HepG2 (cell line): ENCODE data around the gene DPH1. TPM values are rescaled to one million over a fixed set of nuclear protein-coding genes. Genes with fewer than 3 reads are reported as not detected.
A peak's percentile ranks its signal among the peaks of the same experiment; 100 is the strongest.

Experiments
- ATAC-seq: fragments of 200-7000 bp; cut with Tn5 transposase; 3 replicates; pipeline ENCODE4 v1.9.1; 2020; ENCODE audit warnings: mild to moderate bottlenecking, moderate library complexity
- BruUV-seq: library from RNA; stranded (reverse); fragments of 400-500 nt; replicated peaks from 2 replicates; lab custom pipeline; 2021; lab: Mats Ljungman, UMichigan
- CTCF ChIA-PET: fragments of 300-600 bp; formaldehyde crosslinking; extraction: SDS; loops from one replicate; lab custom pipeline; 2021; ENCODE audit warnings: low total read pairs, inconsistent platforms, low intra/inter-chr PET ratio; lab: Yijun Ruan, JAX
- POLR2A ChIA-PET: fragments of 350-600 bp; sonication (Branson Sonifier 250); formaldehyde crosslinking; loops from one replicate; lab custom pipeline; 2020; ENCODE audit warnings: antibody characterized with exemption, inconsistent platforms; lab: Yijun Ruan, JAX
- DNase-seq: peaks from one replicate; pipeline ENCODE4 v3.0.0-alpha.2; 2015; ENCODE audit warnings: low spot score
- FAIRE-seq: peaks from 3 replicates; lab custom pipeline; 2011; peaks lifted over from hg19 to GRCh38; lab: Jason Lieb, UNC
- H2AFZ ChIP-seq: one replicate; pipeline ENCODE4 v1.6.1; 2011; ENCODE audit warnings: low read length, inconsistent platforms
- H3K27ac ChIP-seq: fragments of 300-600 bp; 3 replicates; pipeline ENCODE4 v1.8.0; 2011; ENCODE audit warnings: mixed run types, mild to moderate bottlenecking, mixed read lengths, low read length, inconsistent platforms; ENCODE audit not compliant: insufficient read depth; ENCODE audit errors: extremely low read length
- H3K27me3 ChIP-seq, 2 experiments: fragments of 200-600 bp in 1 of 2; 2 replicates in 1 of 2; 3 replicates in 1 of 2; pipeline versions ENCODE4 v1.6.0 to v1.8.0; 2011; ENCODE audit warnings: low read length in 2 of 2, mild to moderate bottlenecking in 2 of 2, moderate library complexity in 2 of 2, inconsistent platforms in 1 of 2; ENCODE audit not compliant: insufficient read depth in 2 of 2, control insufficient read depth in 1 of 2
- H3K36me3 ChIP-seq, 2 experiments: fragments of 200-600 bp in 1 of 2; replicated peaks in 1 of 2; 2 replicates in 1 of 2; 3 replicates in 1 of 2; pipeline versions ENCODE4 v1.5.1 to v1.8.0; 2011; ENCODE audit warnings: low read length in 2 of 2, inconsistent platforms in 1 of 2; ENCODE audit not compliant: insufficient read depth in 2 of 2, control insufficient read depth in 1 of 2
- H3K4me1 ChIP-seq: 2 replicates; pipeline ENCODE4 v1.5.1; 2012; ENCODE audit warnings: low read length, inconsistent platforms; ENCODE audit not compliant: insufficient read depth
- H3K4me2 ChIP-seq: 2 replicates; pipeline ENCODE4 v1.6.0; 2011; ENCODE audit warnings: low read depth, low read length, inconsistent platforms
- H3K4me3 ChIP-seq, 3 experiments: fragments of 200-600 bp in 1 of 3; sonication (generic), shearing (Covaris generic) in 1 of 3; replicated peaks in 1 of 3; 2 replicates each; pipeline ENCODE4 v1.5.1; 2011 to 2016; ENCODE audit warnings: low read length in 3 of 3, inconsistent platforms in 2 of 3, low read depth in 2 of 3, mild to moderate bottlenecking in 2 of 3, control low read depth in 1 of 3, mixed read lengths in 1 of 3; ENCODE audit not compliant: insufficient read depth in 1 of 3
- H3K79me2 ChIP-seq: one replicate; pipeline ENCODE4 v1.6.1; 2011; ENCODE audit warnings: low read length, inconsistent platforms; ENCODE audit not compliant: insufficient read depth
- H3K9ac ChIP-seq: 2 replicates; pipeline ENCODE4 v1.6.0; 2011; ENCODE audit warnings: mild to moderate bottlenecking, low read depth, low read length, inconsistent platforms; ENCODE audit not compliant: insufficient read depth
- H3K9me3 ChIP-seq: 2 replicates; pipeline ENCODE4 v1.5.1; 2012; ENCODE audit warnings: mild to moderate bottlenecking, low read length
- H4K20me1 ChIP-seq: 2 replicates; pipeline ENCODE4 v1.6.0; 2011; ENCODE audit warnings: inconsistent platforms, mild to moderate bottlenecking, low read length, moderate library complexity; ENCODE audit not compliant: insufficient read depth
- HNRNPLL ChIP-seq: fragments of 200-400 bp; formaldehyde crosslinking; IDR thresholded peaks from 2 replicates; pipeline ENCODE4 v1.6.1; 2017; ENCODE audit warnings: mild to moderate bottlenecking, low read depth, low read length; ENCODE audit not compliant: poor library complexity, severe bottlenecking
- HOXD1 ChIP-seq: sonication (generic); formaldehyde crosslinking; IDR thresholded peaks from 2 replicates; pipeline ENCODE4 v1.5.0; 2020; ENCODE audit warnings: missing genetic modification reagents
- KDM1A ChIP-seq: IDR thresholded peaks from 2 replicates; pipeline ENCODE4 v1.6.1; 2016; ENCODE audit warnings: missing compliant biosample characterization
- MXD3 ChIP-seq: IDR thresholded peaks from 2 replicates; pipeline ENCODE4 v1.6.1; 2016; ENCODE audit warnings: mild to moderate bottlenecking, missing biosample characterization, missing genetic modification reagents
- PAF1 ChIP-seq: IDR thresholded peaks from 2 replicates; pipeline ENCODE4 v1.6.1; 2016; ENCODE audit warnings: missing genetic modification reagents, missing compliant biosample characterization
- PAWR ChIP-seq: sonication (generic); formaldehyde crosslinking; IDR thresholded peaks from 2 replicates; pipeline ENCODE4 v1.4.0; 2020; ENCODE audit warnings: missing genetic modification reagents, mild to moderate bottlenecking, borderline replicate concordance
- PPARG ChIP-seq: conservative IDR thresholded peaks from 2 replicates; pipeline ENCODE4 v1.6.1; 2016; ENCODE audit warnings: missing biosample characterization, missing genetic modification reagents
- TBX3 ChIP-seq: fragments of 450-650 bp; IDR thresholded peaks from 2 replicates; pipeline ENCODE4 v1.6.1; 2017; ENCODE audit warnings: antibody characterized with exemption, mild to moderate bottlenecking, inconsistent platforms, borderline replicate concordance
- ZBTB34 ChIP-seq: sonication (generic); formaldehyde crosslinking; IDR thresholded peaks from 2 replicates; pipeline ENCODE4 v1.8.0; 2022; ENCODE audit warnings: mild to moderate bottlenecking, missing genetic modification reagents
- ZNF280D ChIP-seq: sonication (generic); formaldehyde crosslinking; IDR thresholded peaks from 2 replicates; pipeline ENCODE4 v1.5.1; 2020; ENCODE audit warnings: mild to moderate bottlenecking, missing genetic modification reagents
- WGBS: methylation state at CpG from one replicate; pipeline ENCODE4 v1.1.6; 2017; ENCODE audit warnings: low lambda C conversion rate; 5-methylcytosine and 5-hydroxymethylcytosine counted together
- in situ Hi-C: cut with HindIII; loops from 2 replicates; pipeline ENCODE4 v1.10.0; 2017; ENCODE audit warnings: low pct_unique_long_range_greater_than_20kb; ENCODE audit not compliant: extremely low pct_ligation_motif_present
- intact Hi-C: fragments of 100-400 bp; cut with micrococcal nuclease; formaldehyde crosslinking; loops from one replicate; pipeline ENCODE4 v1.10.0; 2022; ENCODE audit not compliant: unreplicated experiment
- polyA plus RNA-seq, 8 experiments: library from polyadenylated mRNA; depleted of rRNA in 3 of 8; stranded (reverse) in 7 of 8; unstranded in 1 of 8; fragments of >200 nt; fragmentation: Illumina TruSeq in 4 of 8; extraction: Trizol in 4 of 8; gene quantifications; 2 replicates each; pipeline versions ENCODE4 v1.2.1 to v1.2.3, GENCODE V29; 2011 to 2016; ENCODE audit warnings: low read depth in 4 of 8, missing spikeins in 1 of 8, mixed read lengths in 1 of 8; ENCODE audit not compliant: insufficient read depth in 1 of 8
- total RNA-seq, 5 experiments: library from RNA; depleted of rRNA; stranded (reverse); fragments of >200 nt; fragmentation: Illumina TruSeq; extraction: Trizol; gene quantifications; 2 replicates each; pipeline ENCODE4 v1.2.3, GENCODE V29; 2016; ENCODE audit warnings: low read depth in 1 of 5

The DPH1 gene
- total and polyA plus RNA-seq, 2 of the 13 experiments (the other 11 are each of a cell fraction or from before 2014, with no cell fraction given), result 25.3 to 42.8 TPM

DNA sequence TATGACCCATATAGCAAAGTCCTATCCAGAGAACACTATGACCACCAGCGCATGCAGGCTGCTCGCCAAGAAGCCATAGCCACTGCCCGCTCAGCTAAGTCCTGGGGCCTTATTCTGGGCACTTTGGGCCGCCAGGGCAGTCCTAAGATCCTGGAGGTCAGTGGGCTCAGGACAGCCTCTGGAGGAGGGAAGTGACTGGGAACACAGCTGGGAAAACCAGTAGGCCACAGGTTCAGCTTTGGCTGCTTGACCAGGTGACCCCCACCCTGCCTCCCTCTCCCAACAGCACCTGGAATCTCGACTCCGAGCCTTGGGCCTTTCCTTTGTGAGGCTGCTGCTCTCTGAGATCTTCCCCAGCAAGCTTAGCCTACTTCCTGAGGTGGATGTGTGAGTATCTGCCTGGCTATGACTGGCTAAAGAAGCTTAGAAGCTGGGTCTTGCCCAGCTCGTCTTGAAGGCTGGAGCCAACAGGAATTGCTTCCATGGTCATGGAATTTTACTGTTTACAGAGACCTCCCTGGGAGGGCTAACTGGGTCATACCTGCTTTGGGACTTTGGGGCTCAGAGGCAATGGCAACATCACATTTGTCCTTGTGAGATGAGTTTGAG is 10.4 kb downstream of the DPH1 start:
- in situ Hi-C loops, result loop anchor here (25.0 kb wide), 1 partner anchor 328 kb away; the partner anchor contains the start of genes TLCD2 and WDR81
- Histone ChIP-seq H4K20me1 (no peaks in the 10 kb centered on the region), H3K79me2 (no peaks in the 10 kb centered on the region), H2AFZ (no peak overlapping the region), H3K4me3 (no peak overlapping the region), H3K36me3 (peaks cover 15 to 31% of the 10 kb centered on the region in 2 experiments; a peak in 3 of 5 replicates), H3K9ac (no peak overlapping the region), H3K4me1 (peaks cover 8% of the 10 kb centered on the region), H3K27ac (no peak overlapping the region), H3K27me3 (no peaks in the 10 kb centered on the region), H3K9me3 (no peaks in the 10 kb centered on the region), H3K4me2 (no peak overlapping the region)
- no peak for DNase-seq
- no peak for TF ChIP-seq MXD3 (CRISPR knock-in tag)
- TF ChIP-seq KDM1A (CRISPR knock-in tag), result no peak
- ChIA-PET POLR2A (no interaction called here), CTCF (no interaction called here)
- no peak for ATAC-seq
- FAIRE-seq, result no peak
- BruUV-seq, result no TSS peak
- intact Hi-C loops, result no loop called here
- 91% methylated on average over 4 of the region's 7 CpGs for WGBS

- CTCF ChIA-PET, result interaction anchor here (1.9 kb wide), 1 partner anchor 132 kb away, joined by 8 read pairs; no protein-coding TSS in a partner anchor
- Histone ChIP-seq H3K9me3 (no peaks in the 10 kb centered on the region), H3K27me3 (no peaks in the 10 kb centered on the region), H3K9ac (no peak overlapping the region), H4K20me1 (no peaks in the 10 kb centered on the region), H3K36me3 (peaks cover 9 to 26% of the 10 kb centered on the region in 2 experiments; a peak in 3 of 5 replicates), H3K4me3 (peak overlapping the region in 1 of 3 experiments; percentile 81; a peak in 1 of 6 replicates), H2AFZ (no peak overlapping the region), H3K4me2 (peak overlapping the region; percentile 86; the same call in 1 of the 2 replicates), H3K4me1 (peaks cover 8% of the 10 kb centered on the region), H3K79me2 (no peaks in the 10 kb centered on the region), H3K27ac (no peak overlapping the region)
- POLR2A ChIA-PET, result interaction anchor here (1.1 kb wide), 1 partner anchor 263 kb away, joined by 3 read pairs; the partner anchor contains the start of gene SRR
- no TSS peak for BruUV-seq
- FAIRE-seq (no peak), ATAC-seq (no peak; the same call in 2 of the 3 replicates), DNase-seq (no peak)
- 98% methylated on average over 13 of the region's 16 CpGs for WGBS
- intact Hi-C loops (no loop called here), in situ Hi-C loops (loop anchor here (25.0 kb wide), 1 partner anchor 329 kb away; the partner anchor contains the start of genes TLCD2 and WDR81)
- TF ChIP-seq PAF1 (CRISPR knock-in tag) (no peak), HOXD1 (CRISPR knock-in tag) (no peak), PPARG (CRISPR knock-in tag) (no peak), HNRNPLL (no peak), ZNF280D (CRISPR knock-in tag) (no peak), ZBTB34 (CRISPR knock-in tag) (no peak), PAWR (CRISPR knock-in tag) (no peak), TBX3 (no peak)
Observed at GRCh38 chr17:2040942-2041560, 11.1 kb downstream of the DPH1 start.
